ENCODE data around the gene NUBP1.

DNA sequence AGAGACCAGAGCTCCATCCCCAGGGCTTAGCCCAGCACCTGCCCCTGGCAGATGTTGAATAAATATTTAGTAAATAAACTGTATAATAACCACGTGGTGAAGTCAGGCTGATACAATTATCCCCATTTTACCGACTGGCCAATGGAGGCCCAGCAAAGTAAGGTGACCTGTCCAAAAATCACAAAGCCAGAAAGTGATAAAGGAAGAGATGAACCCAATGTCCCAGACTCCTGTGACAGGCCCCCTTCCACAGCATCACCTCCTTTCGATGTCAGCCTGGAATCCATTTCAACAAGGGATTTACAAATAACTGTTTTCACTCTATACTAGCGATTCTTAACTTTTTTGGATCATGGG lies 69.4 kb downstream of the NUBP1 start:
- TF ChIP-seq EZH2 (IDR thresholded peaks at IDR 0.05; ENCODE audit: low read depth) (no peak), CTCF (conservative IDR thresholded peaks at IDR 0.05) (no peak)
